A673 (cell line): ENCODE data around the gene EML1.

ENCODE experiments used
- EZH2 ChIP-seq: fragments of 200-600 bp; sonication (generic); IDR thresholded peaks from 2 replicates; pipeline ENCODE4 v1.6.1; 2017; ENCODE audit warnings: borderline replicate concordance, low read depth, mild to moderate bottlenecking, mixed read lengths, antibody characterized with exemption, low read length; ENCODE audit not compliant: poor library complexity, severe bottlenecking
- TF ChIP-seq, protein P1 (sequence below): fragments of 300-800, 200-600 bp; sonication (generic); conservative IDR thresholded peaks from 2 replicates; pipeline ENCODE4 v1.5.1; 2017; ENCODE audit warnings: low read depth, mild to moderate bottlenecking, antibody characterized with exemption, low read length, moderate library complexity, mixed read lengths

DNA sequence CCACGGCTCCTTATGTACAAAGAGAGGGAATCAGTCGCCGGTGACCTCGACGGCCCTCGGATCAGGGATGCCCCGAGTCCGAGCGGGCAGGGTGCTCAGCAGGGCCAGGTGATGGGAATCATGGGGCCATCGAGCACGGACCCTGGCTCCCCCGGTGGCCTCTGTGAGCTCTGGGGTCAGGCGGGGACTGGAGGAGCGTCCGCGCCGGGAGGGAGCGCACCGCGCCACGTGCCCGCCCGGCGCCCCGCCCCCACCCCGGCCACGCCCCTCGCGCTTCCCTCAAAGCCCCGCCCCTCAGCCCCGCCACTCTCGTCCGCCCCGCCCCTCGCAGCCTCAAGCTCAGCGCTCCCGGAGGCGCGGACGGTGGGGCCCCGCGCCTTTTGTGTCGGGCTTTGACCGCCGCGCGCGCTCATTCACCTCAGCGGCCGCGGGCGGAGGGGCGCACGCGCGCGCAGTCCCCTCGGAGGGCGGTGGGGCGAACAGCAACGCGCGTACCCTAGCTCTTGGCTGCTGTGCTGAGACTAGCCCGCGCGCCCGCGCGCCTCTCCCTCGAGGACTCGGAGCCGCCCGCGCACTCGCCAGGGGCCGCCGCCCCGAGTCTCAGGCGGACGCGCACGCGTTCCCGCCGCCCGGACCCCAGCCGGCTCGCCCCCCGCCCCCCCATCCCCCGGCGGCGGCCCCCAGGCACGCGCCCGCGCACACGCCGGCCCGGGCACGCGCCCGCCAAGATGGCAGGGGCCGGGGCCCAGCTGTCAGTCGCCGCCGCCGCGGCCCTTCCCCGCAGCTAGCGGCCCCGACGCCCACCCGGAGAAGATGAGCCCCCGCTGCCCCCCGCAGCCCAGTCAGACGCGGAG lies 178.1 kb downstream of the EML1 start:
- TF ChIP-seq, protein P1, sequence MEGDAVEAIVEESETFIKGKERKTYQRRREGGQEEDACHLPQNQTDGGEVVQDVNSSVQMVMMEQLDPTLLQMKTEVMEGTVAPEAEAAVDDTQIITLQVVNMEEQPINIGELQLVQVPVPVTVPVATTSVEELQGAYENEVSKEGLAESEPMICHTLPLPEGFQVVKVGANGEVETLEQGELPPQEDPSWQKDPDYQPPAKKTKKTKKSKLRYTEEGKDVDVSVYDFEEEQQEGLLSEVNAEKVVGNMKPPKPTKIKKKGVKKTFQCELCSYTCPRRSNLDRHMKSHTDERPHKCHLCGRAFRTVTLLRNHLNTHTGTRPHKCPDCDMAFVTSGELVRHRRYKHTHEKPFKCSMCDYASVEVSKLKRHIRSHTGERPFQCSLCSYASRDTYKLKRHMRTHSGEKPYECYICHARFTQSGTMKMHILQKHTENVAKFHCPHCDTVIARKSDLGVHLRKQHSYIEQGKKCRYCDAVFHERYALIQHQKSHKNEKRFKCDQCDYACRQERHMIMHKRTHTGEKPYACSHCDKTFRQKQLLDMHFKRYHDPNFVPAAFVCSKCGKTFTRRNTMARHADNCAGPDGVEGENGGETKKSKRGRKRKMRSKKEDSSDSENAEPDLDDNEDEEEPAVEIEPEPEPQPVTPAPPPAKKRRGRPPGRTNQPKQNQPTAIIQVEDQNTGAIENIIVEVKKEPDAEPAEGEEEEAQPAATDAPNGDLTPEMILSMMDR: no peak
- TF ChIP-seq EZH2: no peak
